DND-41 (cell line): ENCODE measurements around the gene NME7.

Experiments
- EZH2 ChIP-seq: IDR thresholded peaks from 3 replicates; pipeline ENCODE4 v1.6.1; 2012; ENCODE audit warnings: borderline replicate concordance, low read depth, mild to moderate bottlenecking, moderate library complexity, low read length, inconsistent platforms; ENCODE audit not compliant: severe bottlenecking
- TF ChIP-seq, protein P1 (sequence below): IDR thresholded peaks from 2 replicates; pipeline ENCODE4 v1.5.1; 2012; ENCODE audit warnings: borderline replicate concordance, low read length, moderate library complexity, mild to moderate bottlenecking; ENCODE audit not compliant: poor library complexity, severe bottlenecking; ENCODE audit errors: extremely low read depth

DNA sequence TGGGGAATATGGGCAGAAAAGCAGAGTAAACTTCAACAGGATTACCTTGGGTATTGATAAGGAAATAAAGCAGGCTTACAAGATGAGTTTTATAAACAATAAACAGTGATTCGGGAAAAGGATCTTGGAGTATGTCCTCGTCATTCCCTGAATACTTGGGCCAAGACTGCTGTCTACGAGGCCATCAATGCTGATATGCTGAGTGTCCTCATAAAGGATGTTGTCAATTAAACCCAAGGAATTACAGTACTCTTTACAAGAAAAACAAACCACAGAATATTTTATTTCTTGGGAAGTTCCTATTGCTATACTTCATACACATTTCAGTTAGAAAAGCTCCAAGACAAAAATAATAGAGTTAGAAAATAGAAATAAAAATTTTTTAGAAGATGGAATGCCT is 226.2 kb downstream of the NME7 start:
- no peak for TF ChIP-seq EZH2
- TF ChIP-seq, protein P1, sequence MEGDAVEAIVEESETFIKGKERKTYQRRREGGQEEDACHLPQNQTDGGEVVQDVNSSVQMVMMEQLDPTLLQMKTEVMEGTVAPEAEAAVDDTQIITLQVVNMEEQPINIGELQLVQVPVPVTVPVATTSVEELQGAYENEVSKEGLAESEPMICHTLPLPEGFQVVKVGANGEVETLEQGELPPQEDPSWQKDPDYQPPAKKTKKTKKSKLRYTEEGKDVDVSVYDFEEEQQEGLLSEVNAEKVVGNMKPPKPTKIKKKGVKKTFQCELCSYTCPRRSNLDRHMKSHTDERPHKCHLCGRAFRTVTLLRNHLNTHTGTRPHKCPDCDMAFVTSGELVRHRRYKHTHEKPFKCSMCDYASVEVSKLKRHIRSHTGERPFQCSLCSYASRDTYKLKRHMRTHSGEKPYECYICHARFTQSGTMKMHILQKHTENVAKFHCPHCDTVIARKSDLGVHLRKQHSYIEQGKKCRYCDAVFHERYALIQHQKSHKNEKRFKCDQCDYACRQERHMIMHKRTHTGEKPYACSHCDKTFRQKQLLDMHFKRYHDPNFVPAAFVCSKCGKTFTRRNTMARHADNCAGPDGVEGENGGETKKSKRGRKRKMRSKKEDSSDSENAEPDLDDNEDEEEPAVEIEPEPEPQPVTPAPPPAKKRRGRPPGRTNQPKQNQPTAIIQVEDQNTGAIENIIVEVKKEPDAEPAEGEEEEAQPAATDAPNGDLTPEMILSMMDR, result no peak
